GM18505 (cell line): Measurements from ENCODE around the gene IRF2.
A peak's percentile ranks its signal among the peaks of the same experiment; 100 is the strongest.
"Not testable (repeated sequence)": the region's sequence is repeated elsewhere in the genome, so short reads cannot be mapped to it uniquely, and the experiment has no call there.

Experiments used
- ATAC-seq: cut with Tn5 transposase; IDR thresholded peaks from one replicate; pipeline ENCODE4 v1.9.1; 2021; ENCODE audit not compliant: unreplicated experiment
- POLR2A ChIP-seq: IDR thresholded peaks from 4 replicates; pipeline ENCODE4 v1.6.1; 2011; ENCODE audit warnings: borderline replicate concordance; ENCODE audit not compliant: insufficient read depth, insufficient read length; ENCODE audit errors: extremely low read depth

The IRF2 gene

GRCh38 chr4:184343502-184344177, 130.7 kb downstream of the IRF2 start:
- TF ChIP-seq POLR2A: peak; percentile 63
- peak; percentile 36 for ATAC-seq

- ATAC-seq: not testable (repeated sequence)
Observed at GRCh38 chr4:184342857-184343237, 131.5 kb downstream of the IRF2 start.

- TF ChIP-seq POLR2A: no peak
- no peak for ATAC-seq
Observed at GRCh38 chr4:184342167-184342856, 132.0 kb downstream of the IRF2 start.

- ATAC-seq: not testable (repeated sequence)
Observed at GRCh38 chr4:184339398-184340193, 134.8 kb downstream of the IRF2 start.

- no peak for ATAC-seq
- TF ChIP-seq POLR2A: no peak
Observed at GRCh38 chr4:184337907-184338306, 136.4 kb downstream of the IRF2 start.
